Measurements from ENCODE around the gene MAB21L4.

MAB21L4 gene

DNA sequence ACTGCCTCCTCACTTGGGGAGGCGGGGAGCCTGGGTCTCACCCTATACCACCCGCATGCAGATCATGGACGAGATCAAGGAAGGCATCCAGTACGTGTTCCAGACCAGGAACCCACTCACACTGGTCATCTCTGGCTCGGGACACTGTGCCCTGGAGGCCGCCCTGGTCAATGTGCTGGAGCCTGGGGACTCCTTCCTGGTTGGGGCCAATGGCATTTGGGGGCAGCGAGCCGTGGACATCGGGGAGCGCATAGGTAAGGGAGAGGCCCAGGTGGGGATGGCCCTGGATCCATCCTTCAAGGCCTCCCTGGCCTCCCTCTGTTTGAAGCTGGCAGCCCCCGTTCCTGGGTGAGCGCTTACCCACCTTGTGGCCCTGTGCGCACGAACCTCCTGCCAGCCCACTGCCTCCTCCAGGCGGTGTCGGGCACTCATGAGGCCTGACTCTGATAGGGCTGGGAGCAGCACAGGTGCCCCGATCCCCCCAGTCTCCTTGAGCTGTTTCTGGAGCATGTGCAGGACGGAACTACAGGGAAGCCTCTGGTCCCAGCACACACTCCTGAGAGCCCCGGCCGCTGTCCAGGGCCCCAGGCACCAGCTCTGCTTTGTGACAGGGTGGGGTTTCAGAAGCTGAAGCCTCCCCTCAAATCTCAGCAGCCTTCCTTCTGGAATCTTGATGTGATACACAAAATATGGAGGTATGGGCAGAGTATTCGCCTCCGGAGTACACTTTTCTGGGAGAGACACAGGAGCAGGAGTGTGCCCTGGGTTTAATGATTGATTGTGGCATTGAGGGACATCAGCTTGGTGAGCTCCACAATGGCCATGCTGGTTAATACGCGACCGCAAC, 26.6 kb downstream of the MAB21L4 start:
- no peaks in the 10 kb centered on the region for H3K36me3 ChIP-seq (ENCODE audit: control insufficient read depth, low read length)
- peaks cover 3% of the 10 kb centered on the region; the same call in 1 of the 2 replicates for H3K27me3 ChIP-seq (ENCODE audit: control insufficient read depth, low read length)
- H3K4me3 ChIP-seq (ENCODE audit: low read length), result no peak overlapping the region
- H3K4me2 ChIP-seq (ENCODE audit: low read length), result no peak overlapping the region
- no peaks in the 10 kb centered on the region for H3F3A ChIP-seq (ENCODE audit: control insufficient read depth, insufficient read depth)
- no peaks in the 10 kb centered on the region for H3K9me2 ChIP-seq (replicated peaks; ENCODE audit: control insufficient read depth, low read length)
- no peaks in the 10 kb centered on the region for H4K20me1 ChIP-seq (ENCODE audit: control insufficient read depth, insufficient read depth, low read depth, low read length)
- no peaks in the 10 kb centered on the region for H3K4me1 ChIP-seq (ENCODE audit: control insufficient read depth, low read length)
- no peak for TF ChIP-seq EZH2phosphoT487 (IDR thresholded peaks at IDR 0.05; ENCODE audit: borderline replicate concordance, low read length)
- TF ChIP-seq, protein P1, sequence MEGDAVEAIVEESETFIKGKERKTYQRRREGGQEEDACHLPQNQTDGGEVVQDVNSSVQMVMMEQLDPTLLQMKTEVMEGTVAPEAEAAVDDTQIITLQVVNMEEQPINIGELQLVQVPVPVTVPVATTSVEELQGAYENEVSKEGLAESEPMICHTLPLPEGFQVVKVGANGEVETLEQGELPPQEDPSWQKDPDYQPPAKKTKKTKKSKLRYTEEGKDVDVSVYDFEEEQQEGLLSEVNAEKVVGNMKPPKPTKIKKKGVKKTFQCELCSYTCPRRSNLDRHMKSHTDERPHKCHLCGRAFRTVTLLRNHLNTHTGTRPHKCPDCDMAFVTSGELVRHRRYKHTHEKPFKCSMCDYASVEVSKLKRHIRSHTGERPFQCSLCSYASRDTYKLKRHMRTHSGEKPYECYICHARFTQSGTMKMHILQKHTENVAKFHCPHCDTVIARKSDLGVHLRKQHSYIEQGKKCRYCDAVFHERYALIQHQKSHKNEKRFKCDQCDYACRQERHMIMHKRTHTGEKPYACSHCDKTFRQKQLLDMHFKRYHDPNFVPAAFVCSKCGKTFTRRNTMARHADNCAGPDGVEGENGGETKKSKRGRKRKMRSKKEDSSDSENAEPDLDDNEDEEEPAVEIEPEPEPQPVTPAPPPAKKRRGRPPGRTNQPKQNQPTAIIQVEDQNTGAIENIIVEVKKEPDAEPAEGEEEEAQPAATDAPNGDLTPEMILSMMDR (IDR thresholded peaks at IDR 0.05; ENCODE audit: low read depth, low read length, poor library complexity, severe bottlenecking), result no peak
- no peak overlapping the region for H3K27ac ChIP-seq (ENCODE audit: low read depth, low read length)
- no peaks in the 10 kb centered on the region for H3K9me3 ChIP-seq (ENCODE audit: control insufficient read depth, insufficient read depth, low read length)
- no peaks in the 10 kb centered on the region for H3K79me2 ChIP-seq (ENCODE audit: control insufficient read depth, low read length)

DNA sequence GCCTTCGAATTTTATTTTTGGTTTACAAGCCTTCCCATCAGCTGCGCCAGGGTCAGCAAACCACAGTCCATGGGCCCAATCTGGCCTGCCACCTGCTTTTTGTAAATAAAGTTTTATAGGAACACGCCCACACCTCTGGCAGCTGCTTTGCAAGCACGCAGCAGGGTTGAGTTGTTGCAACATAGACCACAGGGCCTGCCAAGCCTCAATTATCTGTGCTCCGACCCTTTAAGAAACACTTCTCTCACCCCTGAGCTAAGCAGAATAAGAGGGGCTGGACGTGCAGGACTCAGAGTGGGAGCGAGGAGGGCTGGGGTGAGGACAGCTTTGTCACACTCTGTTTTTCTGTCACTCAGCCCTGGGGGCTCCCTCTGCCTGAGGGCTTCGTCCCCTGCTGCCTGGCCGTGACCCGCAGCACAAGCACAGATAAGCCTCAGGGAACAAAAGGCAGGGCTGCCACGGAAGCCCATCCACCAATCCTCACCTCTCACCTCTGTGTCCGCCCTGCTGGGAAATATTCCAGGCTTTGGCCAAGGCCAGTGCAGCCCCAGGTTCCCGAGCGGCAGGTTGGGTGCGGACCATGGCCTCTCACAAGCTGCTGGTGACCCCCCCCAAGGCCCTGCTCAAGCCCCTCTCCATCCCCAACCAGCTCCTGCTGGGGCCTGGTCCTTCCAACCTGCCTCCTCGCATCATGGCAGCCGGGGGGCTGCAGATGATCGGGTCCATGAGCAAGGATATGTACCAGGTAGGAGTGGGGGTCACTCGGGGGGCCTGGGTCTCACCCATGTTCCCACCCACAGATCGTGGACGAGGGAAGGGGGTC, 27.5 kb downstream of the MAB21L4 start, which contains the start of gene AGXT:
TSS of gene AGXT (plus strand) at position 539 of the 823 bp plus-strand sequence. CDS start at position 581, 42 bp downstream.
- no peaks in the 10 kb centered on the region for H3K4me1 ChIP-seq (ENCODE audit: control insufficient read depth, low read length)
- H3K9me2 ChIP-seq (replicated peaks; ENCODE audit: control insufficient read depth, low read length), result no peaks in the 10 kb centered on the region
- no peak within 1 kb of the TSS for H3K27ac ChIP-seq (ENCODE audit: low read depth, low read length)
- H3K27me3 ChIP-seq (ENCODE audit: control insufficient read depth, low read length), result peaks cover 3% of the 10 kb centered on the region; the same call in 1 of the 2 replicates
- H3K9me3 ChIP-seq (ENCODE audit: control insufficient read depth, insufficient read depth, low read length), result no peaks in the 10 kb centered on the region
- no peak within 1 kb of the TSS for H3K4me2 ChIP-seq (ENCODE audit: low read length)
- no peaks in the 10 kb centered on the region for H3K79me2 ChIP-seq (ENCODE audit: control insufficient read depth, low read length)
- H4K20me1 ChIP-seq (ENCODE audit: control insufficient read depth, insufficient read depth, low read depth, low read length), result no peaks in the 10 kb centered on the region
- H3F3A ChIP-seq (ENCODE audit: control insufficient read depth, insufficient read depth), result no peaks in the 10 kb centered on the region
- TF ChIP-seq, protein P1 (IDR thresholded peaks at IDR 0.05; ENCODE audit: low read depth, low read length, poor library complexity, severe bottlenecking), result no peak
- H3K36me3 ChIP-seq (ENCODE audit: control insufficient read depth, low read length), result no peaks in the 10 kb centered on the region
- no peak within 1 kb of the TSS for H3K4me3 ChIP-seq (ENCODE audit: low read length)

DNA sequence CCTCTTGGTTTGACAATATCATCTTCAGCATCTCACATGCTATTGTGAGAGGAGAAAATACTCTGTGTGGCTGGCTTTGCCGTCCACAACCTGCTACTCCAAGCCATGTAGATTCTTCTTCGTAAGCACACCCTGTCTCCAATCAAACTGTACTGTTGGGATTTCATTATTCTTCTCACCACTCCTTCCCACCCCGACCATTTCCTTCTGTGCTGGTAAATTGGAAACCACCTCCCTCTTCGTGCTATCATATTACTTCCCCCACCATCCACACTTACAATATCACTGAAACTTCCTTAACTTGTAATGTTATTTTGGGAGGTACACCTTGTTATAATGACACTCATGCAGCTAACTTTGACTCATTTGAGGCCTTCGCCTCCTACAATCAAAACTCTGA, 30.6 kb downstream of the MAB21L4 start:
- TF ChIP-seq EZH2phosphoT487 (IDR thresholded peaks at IDR 0.05; ENCODE audit: borderline replicate concordance, low read length), result no peak
- Histone ChIP-seq H3K36me3 (ENCODE audit: control insufficient read depth, low read length) (no peaks in the 10 kb centered on the region), H3K4me1 (ENCODE audit: control insufficient read depth, low read length) (no peaks in the 10 kb centered on the region), H3K4me3 (ENCODE audit: low read length) (no peak overlapping the region), H3K27ac (ENCODE audit: low read depth, low read length) (no peak overlapping the region), H3F3A (ENCODE audit: control insufficient read depth, insufficient read depth) (no peaks in the 10 kb centered on the region), H3K27me3 (ENCODE audit: control insufficient read depth, low read length) (peaks cover 10% of the 10 kb centered on the region), H3K4me2 (ENCODE audit: low read length) (no peak overlapping the region), H4K20me1 (ENCODE audit: control insufficient read depth, insufficient read depth, low read depth, low read length) (no peaks in the 10 kb centered on the region), H3K9me2 (replicated peaks; ENCODE audit: control insufficient read depth, low read length) (no peaks in the 10 kb centered on the region), H3K79me2 (ENCODE audit: control insufficient read depth, low read length) (no peaks in the 10 kb centered on the region), H3K9me3 (ENCODE audit: control insufficient read depth, insufficient read depth, low read length) (no peaks in the 10 kb centered on the region)

Measured in DOHH2 (cell line).